ENCODE measurements around the gene LMBRD1.
"Not testable (repeated sequence)": the region's sequence is repeated elsewhere in the genome, so short reads cannot be mapped to it uniquely, and the experiment has no call there.

LMBRD1 gene

GRCh38 chr6:69732045-69732444 is 64.8 kb downstream of the LMBRD1 start:
- DNase-seq = no peak

DNA sequence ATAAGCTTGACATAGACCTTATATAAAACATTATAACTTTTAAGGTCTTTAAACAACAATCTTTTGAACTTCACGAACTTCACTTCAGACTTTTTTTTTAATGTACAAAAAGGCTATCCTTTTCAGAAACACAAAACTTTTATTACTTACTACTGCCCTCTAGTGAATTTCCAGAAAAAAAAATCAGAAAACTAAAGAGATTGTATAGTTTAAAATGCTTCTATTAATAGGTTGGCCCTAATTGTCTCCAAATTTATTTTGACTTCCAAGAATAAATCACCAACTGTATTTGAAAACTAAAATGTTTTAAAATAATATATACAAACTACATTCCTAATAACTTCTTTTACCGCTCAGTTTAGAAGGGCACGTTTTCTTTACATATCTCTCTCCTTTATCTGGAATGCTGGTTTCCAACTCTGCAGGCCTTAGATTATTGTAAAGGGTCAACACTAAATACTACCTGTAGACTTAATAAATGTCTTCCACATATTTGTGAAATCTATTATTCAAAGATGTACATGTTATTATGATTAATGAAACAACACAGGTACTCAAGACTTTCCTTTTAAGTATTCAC is 66.8 kb downstream of the LMBRD1 start:
- no peak for DNase-seq

- DNase-seq = no peak
These were observed 74.1 kb downstream of the LMBRD1 start for GRCh38 chr6:69722683-69723082.

GRCh38 chr6:69719602-69720193 is 77.1 kb downstream of the LMBRD1 start:
- no peak for DNase-seq

DNA sequence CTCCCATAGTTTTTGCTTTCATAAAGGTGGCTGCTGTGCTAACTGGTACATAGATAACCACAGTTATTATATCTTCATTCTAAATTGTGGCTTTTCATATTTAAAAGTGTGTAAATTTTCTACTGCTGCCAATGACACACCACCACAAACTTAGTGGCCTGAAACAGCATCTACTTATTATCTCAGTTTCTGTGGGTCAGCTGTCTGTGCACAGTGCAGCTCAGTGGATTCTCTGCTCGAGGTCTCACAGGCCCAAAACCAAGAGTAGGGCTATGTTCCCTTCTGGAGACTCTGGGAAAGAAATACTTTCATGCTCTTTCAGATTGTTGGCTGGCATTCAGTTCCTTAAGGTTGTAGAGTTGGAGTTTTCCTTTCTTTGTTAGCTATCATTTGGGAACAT is 90.1 kb downstream of the LMBRD1 start:
- DNase-seq = no peak

GRCh38 chr6:69705954-69706353 is 90.9 kb downstream of the LMBRD1 start:
- no peak for DNase-seq

DNA sequence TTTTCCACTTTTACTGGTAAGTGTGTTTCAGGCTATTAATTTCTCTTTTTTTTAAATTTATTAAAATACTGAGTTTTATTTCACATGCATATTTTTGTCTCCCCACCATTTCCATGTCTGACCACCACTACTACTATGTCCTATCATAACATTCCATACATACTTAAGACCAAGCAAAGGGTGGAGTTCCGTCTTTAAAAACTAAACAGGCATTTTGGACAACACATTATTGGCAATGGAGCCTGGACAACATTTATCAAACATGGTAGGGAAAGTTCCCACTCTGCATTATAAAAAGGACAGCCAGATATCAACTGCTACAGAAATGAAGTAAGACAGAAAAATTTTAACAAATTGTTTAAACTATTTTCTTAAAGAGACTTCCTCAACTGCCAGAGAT is 91.9 kb downstream of the LMBRD1 start:
- no peak for DNase-seq

- no peak for DNase-seq
These were observed 97.2 kb downstream of the LMBRD1 start for GRCh38 chr6:69699655-69700054.

DNA sequence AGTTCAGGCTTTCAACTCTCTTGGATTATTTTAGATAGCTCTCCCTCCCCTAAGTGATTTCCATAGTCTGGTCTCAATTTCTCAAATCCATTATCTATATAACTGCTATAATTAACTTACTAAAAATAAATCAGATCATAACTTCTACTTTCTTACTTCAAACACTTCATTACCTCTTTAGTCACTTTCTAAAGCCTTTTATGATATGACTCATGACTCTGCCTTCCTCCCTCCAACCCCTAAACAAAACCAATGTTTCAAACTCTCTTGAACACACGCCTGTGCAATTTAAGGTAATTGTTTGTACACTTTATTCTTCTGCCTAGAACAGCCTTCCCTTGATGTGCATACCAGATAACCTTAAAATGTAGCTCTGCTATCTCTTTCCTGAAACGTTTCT is 100.5 kb downstream of the LMBRD1 start:
- DNase-seq = no peak

DNA sequence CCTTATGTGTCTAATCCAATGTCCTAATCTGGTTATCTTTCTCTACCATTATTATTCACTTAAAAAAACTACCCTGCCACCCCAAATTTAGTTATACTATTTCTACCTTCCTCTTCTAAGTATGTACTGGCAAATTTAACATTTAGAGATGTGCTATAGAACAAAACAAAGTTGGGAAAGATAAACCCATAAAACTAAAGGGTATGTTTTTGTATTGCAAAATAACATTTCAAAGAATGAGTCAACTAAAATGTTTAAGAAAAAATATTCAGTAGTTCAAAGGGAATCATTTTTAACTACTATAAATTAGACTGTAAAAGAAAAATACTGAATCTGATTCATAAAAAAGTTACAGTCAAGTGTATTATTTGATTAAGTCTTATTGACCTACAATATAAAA is 103.0 kb downstream of the LMBRD1 start:
- no peak for DNase-seq

- DNase-seq = no peak
These were observed 105.8 kb downstream of the LMBRD1 start for GRCh38 chr6:69690986-69691385.

GRCh38 chr6:69680302-69680701 is 116.5 kb downstream of the LMBRD1 start:
- DNase-seq = no peak

- DNase-seq = no peak
These were observed 123.5 kb downstream of the LMBRD1 start for GRCh38 chr6:69673298-69673697.

- no peak for DNase-seq
These were observed 127.9 kb downstream of the LMBRD1 start for GRCh38 chr6:69668916-69669315.

GRCh38 chr6:69666779-69667178 is 130.0 kb downstream of the LMBRD1 start:
- DNase-seq = not testable (repeated sequence)

DNA sequence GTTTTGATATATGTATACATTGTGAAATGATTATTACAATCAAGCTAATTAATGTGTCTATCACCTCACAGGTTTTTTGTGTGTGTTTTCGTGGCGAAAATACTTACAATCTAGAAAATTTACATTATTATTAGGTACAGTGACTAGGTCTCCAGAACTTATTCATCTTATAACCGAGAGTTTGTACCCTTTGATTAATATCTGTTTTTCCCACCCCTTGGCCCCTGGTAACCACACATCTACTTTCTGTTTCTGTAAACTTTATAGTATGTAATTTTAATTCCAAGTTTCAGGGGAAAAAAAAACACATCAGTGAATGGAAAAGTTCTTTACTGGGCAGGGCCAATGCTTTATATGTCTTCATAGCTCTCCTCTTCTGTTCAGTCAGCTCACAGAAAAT is 131.4 kb downstream of the LMBRD1 start:
- no peak for DNase-seq

- no peak for DNase-seq
These were observed 132.3 kb downstream of the LMBRD1 start for GRCh38 chr6:69664551-69664950.

DNA sequence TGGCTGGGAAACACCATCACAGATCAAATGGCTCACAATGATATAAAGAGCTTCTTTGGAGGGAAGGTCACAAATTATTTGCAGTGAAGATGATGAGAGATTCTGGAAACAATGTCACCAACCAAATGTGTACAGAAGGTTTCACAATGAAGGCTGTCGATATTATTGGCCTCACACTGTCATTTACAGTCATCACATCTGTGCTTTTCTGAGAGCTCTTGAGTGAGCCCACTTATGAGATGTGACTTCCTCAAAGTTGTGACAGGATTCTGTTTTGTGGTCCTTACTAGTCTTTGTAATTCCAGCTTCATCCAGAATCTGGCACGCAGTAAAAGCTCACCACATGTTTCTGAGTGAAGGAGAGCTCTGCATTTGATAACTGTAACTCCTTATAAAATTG is 133.6 kb downstream of the LMBRD1 start:
- no peak for DNase-seq

DNA sequence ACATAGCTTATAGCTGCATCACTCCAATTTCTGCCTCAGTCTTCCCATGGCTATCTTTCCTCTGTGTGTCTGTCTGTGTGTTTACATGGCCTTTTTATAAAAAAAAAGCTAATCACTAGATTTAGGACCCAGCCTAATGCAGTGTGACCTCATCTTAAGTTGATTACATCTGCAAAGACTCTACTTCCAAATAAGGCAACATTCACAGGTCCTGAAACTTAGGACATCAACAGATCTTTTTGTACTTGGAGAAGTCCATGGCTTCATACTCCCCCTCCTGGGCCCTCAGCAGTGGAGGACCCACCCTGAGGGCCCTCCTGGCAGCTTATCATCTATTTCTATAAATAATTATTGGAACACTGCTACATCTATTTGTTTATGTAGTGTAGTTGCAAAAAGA is 146.1 kb downstream of the LMBRD1 start:
- no peak for DNase-seq

GRCh38 chr6:69647726-69648125 is 149.1 kb downstream of the LMBRD1 start:
- no peak for DNase-seq

- DNase-seq = no peak
These were observed 153.1 kb downstream of the LMBRD1 start for GRCh38 chr6:69643688-69644087.

DNA sequence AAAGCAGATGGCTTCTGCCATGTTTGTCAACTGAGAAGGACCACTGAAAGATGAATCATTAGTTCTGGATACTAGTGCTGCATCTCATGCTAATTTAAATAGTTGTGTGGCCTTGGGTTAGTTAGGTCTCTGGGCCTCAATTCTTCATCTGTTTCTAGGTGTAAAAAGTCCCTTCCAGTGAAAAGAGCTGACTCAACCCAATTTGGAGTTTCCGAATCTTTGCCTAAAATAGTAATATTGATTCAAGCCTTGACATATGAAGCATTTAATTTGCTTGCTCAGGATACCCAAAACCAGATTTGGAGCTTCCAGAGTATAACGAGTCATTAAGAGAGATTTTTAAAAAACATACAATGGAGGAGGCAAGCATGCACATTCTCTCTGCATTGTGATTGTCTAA is 163.9 kb downstream of the LMBRD1 start:
- no peak for DNase-seq

- DNase-seq = no peak
These were observed 165.1 kb downstream of the LMBRD1 start for GRCh38 chr6:69631552-69632346.

DNA sequence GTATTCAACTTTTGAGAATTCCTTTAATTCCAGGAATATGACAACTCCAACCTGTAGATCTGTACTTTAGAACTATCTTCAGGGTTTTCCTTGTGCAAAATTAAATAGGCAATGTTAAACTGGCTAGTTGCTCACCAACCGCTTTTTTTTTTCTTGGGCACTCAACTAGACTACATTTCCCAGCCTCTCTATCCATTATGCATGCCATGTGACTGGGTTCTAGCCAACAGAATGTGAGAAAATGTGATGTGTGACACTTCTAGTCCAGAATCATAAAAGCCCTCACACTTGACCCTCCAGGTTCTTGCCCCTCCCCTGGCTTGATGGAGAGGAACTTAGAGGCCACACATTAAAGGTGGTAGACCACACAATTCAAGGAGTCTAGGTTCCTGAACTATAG is 166.0 kb downstream of the LMBRD1 start:
- no peak for DNase-seq
